HG03103 (cell line): ENCODE measurements around the gene ATP2B3.

ENCODE experiments used
- ATAC-seq: cut with Tn5 transposase; IDR thresholded peaks from one replicate; pipeline ENCODE4 v1.9.1; 2021; ENCODE audit warnings: low read depth; ENCODE audit not compliant: unreplicated experiment

Gene ATP2B3

GRCh38 chrX:153564047-153564606, 46.7 kb downstream of the ATP2B3 start:
- ATAC-seq, result no peak

- no peak for ATAC-seq
Measured at GRCh38 chrX:153565996-153566580, 48.6 kb downstream of the ATP2B3 start.

- ATAC-seq, result no peak
Measured at GRCh38 chrX:153568451-153569011, 51.1 kb downstream of the ATP2B3 start.

- ATAC-seq, result no peak
Measured at GRCh38 chrX:153569475-153569874, 52.0 kb downstream of the ATP2B3 start.

- ATAC-seq, result no peak
Measured at GRCh38 chrX:153571534-153571908, 54.1 kb downstream of the ATP2B3 start.

GRCh38 chrX:153572601-153573000, 55.2 kb downstream of the ATP2B3 start:
- ATAC-seq, result no peak

GRCh38 chrX:153573984-153574383, 56.5 kb downstream of the ATP2B3 start:
- no peak for ATAC-seq

- ATAC-seq, result no peak
Measured at GRCh38 chrX:153576239-153576870, 58.9 kb downstream of the ATP2B3 start.

- ATAC-seq, result no peak
Measured at GRCh38 chrX:153576961-153577360, 59.5 kb downstream of the ATP2B3 start.

GRCh38 chrX:153578200-153578835, 60.9 kb downstream of the ATP2B3 start:
- no peak for ATAC-seq

GRCh38 chrX:153578889-153579288, 61.4 kb downstream of the ATP2B3 start:
- ATAC-seq, result no peak

DNA sequence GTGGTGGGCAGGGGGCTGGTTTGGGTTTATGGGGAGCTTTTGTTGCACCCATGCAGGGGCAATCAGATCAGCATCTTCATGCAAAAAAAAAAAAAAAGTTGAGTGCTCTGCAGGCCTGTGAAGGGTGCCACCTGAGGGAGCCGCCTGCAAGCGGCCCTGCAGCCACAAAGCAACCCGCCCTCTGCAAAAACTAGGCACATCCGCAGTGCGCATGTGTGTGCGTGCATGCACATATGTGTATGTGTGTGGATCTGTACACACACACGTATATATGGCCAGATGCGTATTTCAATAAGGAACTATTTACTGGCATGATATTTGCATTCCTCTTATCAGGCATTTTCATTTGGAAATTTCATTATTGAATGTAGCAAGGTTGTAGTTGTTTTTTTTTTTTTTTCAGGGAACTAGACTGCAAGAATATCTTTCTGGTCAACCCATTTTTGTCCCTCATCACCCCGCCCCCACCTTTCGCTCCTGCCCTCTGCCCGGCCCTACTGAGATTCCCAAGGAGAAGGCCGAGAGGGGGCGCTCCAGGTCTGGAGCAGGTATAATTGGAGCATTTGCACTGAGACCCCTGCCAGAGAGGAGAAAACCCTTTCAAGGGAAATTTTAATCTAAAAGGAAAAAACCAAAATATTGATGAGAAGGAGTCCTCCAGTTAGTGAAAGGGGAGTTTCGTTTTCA, 63.4 kb downstream of the ATP2B3 start:
- no peak for ATAC-seq

GRCh38 chrX:153582896-153583295, 65.5 kb downstream of the ATP2B3 start:
- ATAC-seq, result peak; percentile 90

- no peak for ATAC-seq
Measured at GRCh38 chrX:153583433-153583832, 66.0 kb downstream of the ATP2B3 start.

- no peak for ATAC-seq
Measured at GRCh38 chrX:153585827-153586226, 68.4 kb downstream of the ATP2B3 start.

- ATAC-seq, result no peak
Measured at GRCh38 chrX:153587342-153587741, 69.9 kb downstream of the ATP2B3 start.

GRCh38 chrX:153588021-153588781, 70.8 kb downstream of the ATP2B3 start:
- no peak for ATAC-seq

GRCh38 chrX:153588782-153589446, 71.5 kb downstream of the ATP2B3 start:
- no peak for ATAC-seq
